CD4-positive, alpha-beta T cell treated with Interleukin-6 for 4 hours (primary cell): Measurements from ENCODE around the gene EPB41L2.
"Not testable (repeated sequence)": the region's sequence is repeated elsewhere in the genome, so short reads cannot be mapped to it uniquely, and the experiment has no call there.

Source experiments
- DNase-seq: peaks from one replicate; pipeline ENCODE4 v3.0.0-alpha.2; 2020; ENCODE audit warnings: mixed read lengths

Gene EPB41L2

GRCh38 chr6:131001111-131001736 lies 61.8 kb downstream of the EPB41L2 start:
- no peak for DNase-seq

- DNase-seq: no peak
Observed at GRCh38 chr6:131000544-131000943, 62.5 kb downstream of the EPB41L2 start.

- no peak for DNase-seq
Observed at GRCh38 chr6:130997061-130997753, 65.8 kb downstream of the EPB41L2 start.

- DNase-seq: no peak
Observed at GRCh38 chr6:130996635-130997034, 66.4 kb downstream of the EPB41L2 start.

GRCh38 chr6:130995783-130996447 lies 67.1 kb downstream of the EPB41L2 start:
- DNase-seq: no peak

GRCh38 chr6:130994319-130995097 lies 68.5 kb downstream of the EPB41L2 start:
- DNase-seq: no peak

- DNase-seq: no peak
Observed at GRCh38 chr6:130993292-130993765, 69.7 kb downstream of the EPB41L2 start.

- no peak for DNase-seq
Observed at GRCh38 chr6:130991422-130992137, 71.5 kb downstream of the EPB41L2 start.

GRCh38 chr6:130987539-130987938 lies 75.5 kb downstream of the EPB41L2 start:
- DNase-seq: not testable (repeated sequence)

- DNase-seq: no peak
Observed at GRCh38 chr6:130985115-130985514, 77.9 kb downstream of the EPB41L2 start.

GRCh38 chr6:130982941-130983456 lies 80.0 kb downstream of the EPB41L2 start:
- DNase-seq: no peak

- DNase-seq: no peak
Observed at GRCh38 chr6:130982135-130982534, 80.9 kb downstream of the EPB41L2 start.

- DNase-seq: no peak
Observed at GRCh38 chr6:130981409-130981808, 81.6 kb downstream of the EPB41L2 start.

- DNase-seq: no peak
Observed at GRCh38 chr6:130980310-130981032, 82.6 kb downstream of the EPB41L2 start.

GRCh38 chr6:130978660-130979396 lies 84.2 kb downstream of the EPB41L2 start:
- no peak for DNase-seq

- no peak for DNase-seq
Observed at GRCh38 chr6:130978180-130978579, 84.9 kb downstream of the EPB41L2 start.

GRCh38 chr6:130975325-130975724 lies 87.7 kb downstream of the EPB41L2 start:
- no peak for DNase-seq

- DNase-seq: no peak
Observed at GRCh38 chr6:130973521-130974277, 89.3 kb downstream of the EPB41L2 start.

GRCh38 chr6:130971504-130971903 lies 91.5 kb downstream of the EPB41L2 start:
- no peak for DNase-seq

- no peak for DNase-seq
Observed at GRCh38 chr6:130970839-130971410, 92.1 kb downstream of the EPB41L2 start.
